ENCODE results near the gene MROH7.

MROH7 gene

GRCh38 chr1:54695764-54696163 is 54.2 kb downstream of the MROH7 start:
- Histone ChIP-seq H3K36me3 (ENCODE audit: control insufficient read depth in 1 of 2, insufficient read depth in 2 of 2, low read length in 2 of 2) (no peaks in the 10 kb centered on the region), H3K9me3 (ENCODE audit: control insufficient read depth in 1 of 2, low read length in 2 of 2) (no peaks in the 10 kb centered on the region), H3K27ac (ENCODE audit: low read depth, low read length) (no peak overlapping the region), H3K9ac (ENCODE audit: low read depth in 1 of 2, low read length in 2 of 2) (no peak overlapping the region), H3K4me3 (ENCODE audit: low read depth in 1 of 2, low read length in 2 of 2) (no peak overlapping the region), H3K4me1 (ENCODE audit: control insufficient read depth in 1 of 2, insufficient read depth in 2 of 2, low read length in 2 of 2) (no peaks in the 10 kb centered on the region), H3K27me3 (ENCODE audit: control insufficient read depth in 1 of 2, insufficient read depth in 2 of 2, low read length in 2 of 2) (no peaks in the 10 kb centered on the region)

GRCh38 chr1:54696262-54696661 is 54.7 kb downstream of the MROH7 start:
- Histone ChIP-seq H3K27ac (ENCODE audit: low read depth, low read length) (no peak overlapping the region), H3K27me3 (ENCODE audit: control insufficient read depth in 1 of 2, insufficient read depth in 2 of 2, low read length in 2 of 2) (no peaks in the 10 kb centered on the region), H3K36me3 (ENCODE audit: control insufficient read depth in 1 of 2, insufficient read depth in 2 of 2, low read length in 2 of 2) (no peaks in the 10 kb centered on the region), H3K4me3 (ENCODE audit: low read depth in 1 of 2, low read length in 2 of 2) (no peak overlapping the region), H3K9ac (ENCODE audit: low read depth in 1 of 2, low read length in 2 of 2) (no peak overlapping the region), H3K9me3 (ENCODE audit: control insufficient read depth in 1 of 2, low read length in 2 of 2) (no peaks in the 10 kb centered on the region), H3K4me1 (ENCODE audit: control insufficient read depth in 1 of 2, insufficient read depth in 2 of 2, low read length in 2 of 2) (no peaks in the 10 kb centered on the region)

GRCh38 chr1:54697896-54698295 is 56.3 kb downstream of the MROH7 start:
- Histone ChIP-seq H3K27me3 (ENCODE audit: control insufficient read depth in 1 of 2, insufficient read depth in 2 of 2, low read length in 2 of 2) (no peaks in the 10 kb centered on the region), H3K27ac (ENCODE audit: low read depth, low read length) (no peak overlapping the region), H3K9ac (ENCODE audit: low read depth in 1 of 2, low read length in 2 of 2) (no peak overlapping the region), H3K9me3 (ENCODE audit: control insufficient read depth in 1 of 2, low read length in 2 of 2) (no peaks in the 10 kb centered on the region), H3K4me1 (ENCODE audit: control insufficient read depth in 1 of 2, insufficient read depth in 2 of 2, low read length in 2 of 2) (no peaks in the 10 kb centered on the region), H3K36me3 (ENCODE audit: control insufficient read depth in 1 of 2, insufficient read depth in 2 of 2, low read length in 2 of 2) (no peaks in the 10 kb centered on the region), H3K4me3 (ENCODE audit: low read depth in 1 of 2, low read length in 2 of 2) (no peak overlapping the region)

- Histone ChIP-seq H3K36me3 (ENCODE audit: control insufficient read depth in 1 of 2, insufficient read depth in 2 of 2, low read length in 2 of 2) (no peaks in the 10 kb centered on the region), H3K4me1 (ENCODE audit: control insufficient read depth in 1 of 2, insufficient read depth in 2 of 2, low read length in 2 of 2) (no peaks in the 10 kb centered on the region), H3K27me3 (ENCODE audit: control insufficient read depth in 1 of 2, insufficient read depth in 2 of 2, low read length in 2 of 2) (no peaks in the 10 kb centered on the region), H3K9ac (ENCODE audit: low read depth in 1 of 2, low read length in 2 of 2) (no peak overlapping the region), H3K9me3 (ENCODE audit: control insufficient read depth in 1 of 2, low read length in 2 of 2) (no peaks in the 10 kb centered on the region), H3K27ac (ENCODE audit: low read depth, low read length) (no peak overlapping the region), H3K4me3 (ENCODE audit: low read depth in 1 of 2, low read length in 2 of 2) (no peak overlapping the region)
Measured at GRCh38 chr1:54698346-54698745, 56.8 kb downstream of the MROH7 start.

- Histone ChIP-seq H3K27me3 (ENCODE audit: control insufficient read depth in 1 of 2, insufficient read depth in 2 of 2, low read length in 2 of 2) (no peaks in the 10 kb centered on the region), H3K9ac (ENCODE audit: low read depth in 1 of 2, low read length in 2 of 2) (no peak overlapping the region), H3K36me3 (ENCODE audit: control insufficient read depth in 1 of 2, insufficient read depth in 2 of 2, low read length in 2 of 2) (no peaks in the 10 kb centered on the region), H3K4me1 (ENCODE audit: control insufficient read depth in 1 of 2, insufficient read depth in 2 of 2, low read length in 2 of 2) (no peaks in the 10 kb centered on the region), H3K27ac (ENCODE audit: low read depth, low read length) (no peak overlapping the region), H3K4me3 (ENCODE audit: low read depth in 1 of 2, low read length in 2 of 2) (no peak overlapping the region), H3K9me3 (ENCODE audit: control insufficient read depth in 1 of 2, low read length in 2 of 2) (no peaks in the 10 kb centered on the region)
Measured at GRCh38 chr1:54699936-54700525, 58.4 kb downstream of the MROH7 start.

GRCh38 chr1:54701066-54701465 is 59.5 kb downstream of the MROH7 start:
- no peak overlapping the region for H3K9ac ChIP-seq (ENCODE audit: low read depth in 1 of 2, low read length in 2 of 2)
- H3K9me3 ChIP-seq (ENCODE audit: control insufficient read depth in 1 of 2, low read length in 2 of 2): no peaks in the 10 kb centered on the region
- no peaks in the 10 kb centered on the region for H3K36me3 ChIP-seq (ENCODE audit: control insufficient read depth in 1 of 2, insufficient read depth in 2 of 2, low read length in 2 of 2)

GRCh38 chr1:54701996-54702395 is 60.4 kb downstream of the MROH7 start:
- Histone ChIP-seq H3K9me3 (ENCODE audit: control insufficient read depth in 1 of 2, low read length in 2 of 2) (no peaks in the 10 kb centered on the region), H3K27ac (ENCODE audit: low read depth, low read length) (no peak overlapping the region), H3K27me3 (ENCODE audit: control insufficient read depth in 1 of 2, insufficient read depth in 2 of 2, low read length in 2 of 2) (no peaks in the 10 kb centered on the region), H3K4me1 (ENCODE audit: control insufficient read depth in 1 of 2, insufficient read depth in 2 of 2, low read length in 2 of 2) (no peaks in the 10 kb centered on the region), H3K4me3 (ENCODE audit: low read depth in 1 of 2, low read length in 2 of 2) (no peak overlapping the region), H3K9ac (ENCODE audit: low read depth in 1 of 2, low read length in 2 of 2) (no peak overlapping the region), H3K36me3 (ENCODE audit: control insufficient read depth in 1 of 2, insufficient read depth in 2 of 2, low read length in 2 of 2) (no peaks in the 10 kb centered on the region)

More at GRCh38 chr1:54701066-54701465, 59.5 kb downstream of the MROH7 start:
- H3K4me3 ChIP-seq (ENCODE audit: low read depth in 1 of 2, low read length in 2 of 2): no peak overlapping the region
- H3K27me3 ChIP-seq (ENCODE audit: control insufficient read depth in 1 of 2, insufficient read depth in 2 of 2, low read length in 2 of 2): no peaks in the 10 kb centered on the region
- no peak overlapping the region for H3K27ac ChIP-seq (ENCODE audit: low read depth, low read length)
- no peaks in the 10 kb centered on the region for H3K4me1 ChIP-seq (ENCODE audit: control insufficient read depth in 1 of 2, insufficient read depth in 2 of 2, low read length in 2 of 2)

- H3K27me3 ChIP-seq (ENCODE audit: control insufficient read depth in 1 of 2, insufficient read depth in 2 of 2, low read length in 2 of 2): no peaks in the 10 kb centered on the region
- H3K4me3 ChIP-seq (ENCODE audit: low read depth in 1 of 2, low read length in 2 of 2): no peak overlapping the region
- H3K27ac ChIP-seq (ENCODE audit: low read depth, low read length): no peak overlapping the region
- no peaks in the 10 kb centered on the region for H3K36me3 ChIP-seq (ENCODE audit: control insufficient read depth in 1 of 2, insufficient read depth in 2 of 2, low read length in 2 of 2)
- H3K9ac ChIP-seq (ENCODE audit: low read depth in 1 of 2, low read length in 2 of 2): no peak overlapping the region
- no peaks in the 10 kb centered on the region for H3K9me3 ChIP-seq (ENCODE audit: control insufficient read depth in 1 of 2, low read length in 2 of 2)
- H3K4me1 ChIP-seq (ENCODE audit: control insufficient read depth in 1 of 2, insufficient read depth in 2 of 2, low read length in 2 of 2): no peaks in the 10 kb centered on the region
Measured at GRCh38 chr1:54703471-54703870, 61.9 kb downstream of the MROH7 start.

GRCh38 chr1:54705153-54705552 is 63.6 kb downstream of the MROH7 start:
- Histone ChIP-seq H3K9ac (ENCODE audit: low read depth in 1 of 2, low read length in 2 of 2) (no peak overlapping the region), H3K27ac (ENCODE audit: low read depth, low read length) (no peak overlapping the region), H3K27me3 (ENCODE audit: control insufficient read depth in 1 of 2, insufficient read depth in 2 of 2, low read length in 2 of 2) (no peaks in the 10 kb centered on the region), H3K4me1 (ENCODE audit: control insufficient read depth in 1 of 2, insufficient read depth in 2 of 2, low read length in 2 of 2) (no peaks in the 10 kb centered on the region), H3K9me3 (ENCODE audit: control insufficient read depth in 1 of 2, low read length in 2 of 2) (no peaks in the 10 kb centered on the region), H3K36me3 (ENCODE audit: control insufficient read depth in 1 of 2, insufficient read depth in 2 of 2, low read length in 2 of 2) (no peaks in the 10 kb centered on the region), H3K4me3 (ENCODE audit: low read depth in 1 of 2, low read length in 2 of 2) (no peak overlapping the region)

- Histone ChIP-seq H3K27me3 (ENCODE audit: control insufficient read depth in 1 of 2, insufficient read depth in 2 of 2, low read length in 2 of 2) (no peaks in the 10 kb centered on the region), H3K36me3 (ENCODE audit: control insufficient read depth in 1 of 2, insufficient read depth in 2 of 2, low read length in 2 of 2) (no peaks in the 10 kb centered on the region), H3K4me1 (ENCODE audit: control insufficient read depth in 1 of 2, insufficient read depth in 2 of 2, low read length in 2 of 2) (no peaks in the 10 kb centered on the region)
Measured at GRCh38 chr1:54706419-54706818, 64.8 kb downstream of the MROH7 start.

GRCh38 chr1:54708385-54708784 is 66.8 kb downstream of the MROH7 start:
- Histone ChIP-seq H3K27ac (ENCODE audit: low read depth, low read length) (no peak overlapping the region), H3K27me3 (ENCODE audit: control insufficient read depth in 1 of 2, insufficient read depth in 2 of 2, low read length in 2 of 2) (no peaks in the 10 kb centered on the region), H3K4me1 (ENCODE audit: control insufficient read depth in 1 of 2, insufficient read depth in 2 of 2, low read length in 2 of 2) (no peaks in the 10 kb centered on the region), H3K9me3 (ENCODE audit: control insufficient read depth in 1 of 2, low read length in 2 of 2) (no peaks in the 10 kb centered on the region), H3K36me3 (ENCODE audit: control insufficient read depth in 1 of 2, insufficient read depth in 2 of 2, low read length in 2 of 2) (no peaks in the 10 kb centered on the region), H3K9ac (ENCODE audit: low read depth in 1 of 2, low read length in 2 of 2) (no peak overlapping the region), H3K4me3 (ENCODE audit: low read depth in 1 of 2, low read length in 2 of 2) (no peak overlapping the region)

More at GRCh38 chr1:54706419-54706818, 64.8 kb downstream of the MROH7 start:
- no peak overlapping the region for H3K4me3 ChIP-seq (ENCODE audit: low read depth in 1 of 2, low read length in 2 of 2)
- no peak overlapping the region for H3K27ac ChIP-seq (ENCODE audit: low read depth, low read length)
- no peaks in the 10 kb centered on the region for H3K9me3 ChIP-seq (ENCODE audit: control insufficient read depth in 1 of 2, low read length in 2 of 2)
- no peak overlapping the region for H3K9ac ChIP-seq (ENCODE audit: low read depth in 1 of 2, low read length in 2 of 2)
